DND-41 (cell line): ENCODE data around the gene ELMO3.

Experiments
- ATAC-seq: fragments of 200-7000 bp; cut with Tn5 transposase; 3 replicates; pipeline ENCODE4 v1.9.1; 2021; ENCODE audit warnings: low read depth; ENCODE audit not compliant: insufficient read depth
- DNase-seq: peaks from one replicate; pipeline ENCODE4 v3.0.0-alpha.2; 2020
- H2AFZ ChIP-seq: 2 replicates; pipeline ENCODE4 v1.6.0; 2012; ENCODE audit warnings: low read depth, low read length
- H3K27ac ChIP-seq: 2 replicates; pipeline ENCODE4 v1.5.1; 2012; ENCODE audit warnings: low read length, inconsistent platforms
- H3K27me3 ChIP-seq: fragments of 200-600 bp; sonication (generic); 2 replicates; pipeline ENCODE4 v1.6.0; 2012; ENCODE audit warnings: low read length, mild to moderate bottlenecking, inconsistent platforms; ENCODE audit not compliant: insufficient read depth, poor library complexity
- H3K36me3 ChIP-seq: 2 replicates; pipeline ENCODE4 v1.5.1; 2012; ENCODE audit warnings: low read length, inconsistent platforms; ENCODE audit not compliant: insufficient read depth
- H3K4me1 ChIP-seq: 2 replicates; pipeline ENCODE4 v1.5.1; 2012; ENCODE audit warnings: mild to moderate bottlenecking, low read length; ENCODE audit not compliant: insufficient read depth
- H3K4me2 ChIP-seq: 2 replicates; pipeline ENCODE4 v1.6.0; 2012; ENCODE audit warnings: mild to moderate bottlenecking, moderate library complexity, low read length, inconsistent platforms; ENCODE audit not compliant: insufficient read depth
- H3K4me3 ChIP-seq, 2 experiments: fragments of 200-600 bp in 1 of 2; shearing (Covaris generic) in 1 of 2; 2 replicates each; pipeline ENCODE4 v1.5.1; 2012 to 2016; ENCODE audit warnings: inconsistent platforms in 2 of 2, low read length in 2 of 2, mild to moderate bottlenecking in 2 of 2, low read depth in 1 of 2, moderate library complexity in 1 of 2
- H3K79me2 ChIP-seq: 2 replicates; pipeline ENCODE4 v1.6.0; 2012; ENCODE audit warnings: low read length, inconsistent platforms; ENCODE audit not compliant: insufficient read depth
- H3K9ac ChIP-seq: 2 replicates; pipeline ENCODE4 v1.6.0; 2012; ENCODE audit warnings: low read depth, mild to moderate bottlenecking, inconsistent platforms, low read length, moderate library complexity
- H3K9me3 ChIP-seq: 2 replicates; pipeline ENCODE4 v1.5.1; 2012; ENCODE audit warnings: low read length, moderate library complexity, mild to moderate bottlenecking, inconsistent platforms; ENCODE audit not compliant: insufficient read depth, severe bottlenecking
- H4K20me1 ChIP-seq: 2 replicates; pipeline ENCODE4 v1.6.0; 2012; ENCODE audit warnings: low read length; ENCODE audit not compliant: insufficient read depth
- CTCF ChIP-seq: IDR thresholded peaks from 2 replicates; pipeline ENCODE4 v1.5.1; 2012; ENCODE audit warnings: borderline replicate concordance, low read length, moderate library complexity, mild to moderate bottlenecking; ENCODE audit not compliant: poor library complexity, severe bottlenecking; ENCODE audit errors: extremely low read depth
- EZH2 ChIP-seq: IDR thresholded peaks from 3 replicates; pipeline ENCODE4 v1.6.1; 2012; ENCODE audit warnings: borderline replicate concordance, low read depth, mild to moderate bottlenecking, moderate library complexity, low read length, inconsistent platforms; ENCODE audit not compliant: severe bottlenecking

The ELMO3 gene

GRCh38 chr16:67166598-67167168 is 32.2 kb upstream of the ELMO3 start:
- no peak overlapping the region for H3K4me2 ChIP-seq
- H3K9me3 ChIP-seq = no peaks in the 10 kb centered on the region
- no peaks in the 10 kb centered on the region for H3K27me3 ChIP-seq

GRCh38 chr16:67167588-67167987 is 31.3 kb upstream of the ELMO3 start:
- Histone ChIP-seq H3K9ac (no peak overlapping the region), H3K27ac (no peak overlapping the region), H3K4me1 (peaks cover 21% of the 10 kb centered on the region), H4K20me1 (peaks cover 6% of the 10 kb centered on the region), H3K79me2 (no peaks in the 10 kb centered on the region), H3K27me3 (no peaks in the 10 kb centered on the region), H3K9me3 (no peaks in the 10 kb centered on the region), H3K4me2 (no peak overlapping the region), H3K4me3 (no peak overlapping the region), H2AFZ (no peak overlapping the region), H3K36me3 (no peaks in the 10 kb centered on the region)
- no peak for TF ChIP-seq EZH2
- no peak for TF ChIP-seq CTCF
- ATAC-seq (no peak), DNase-seq (no peak)

More at GRCh38 chr16:67166598-67167168, 32.2 kb upstream of the ELMO3 start:
- Histone ChIP-seq H4K20me1 (peaks cover 6% of the 10 kb centered on the region), H3K4me1 (peaks cover 25% of the 10 kb centered on the region), H3K36me3 (no peaks in the 10 kb centered on the region), H2AFZ (no peak overlapping the region), H3K79me2 (0 out of 2 replicates have a peak, but pooled peaks cover 2% of the 10 kb centered on the region), H3K9ac (no peak overlapping the region), H3K27ac (no peak overlapping the region), H3K4me3 (no peak overlapping the region)
- DNase-seq = no peak
- ATAC-seq = no peak
- no peak for TF ChIP-seq CTCF
- no peak for TF ChIP-seq EZH2

- Histone ChIP-seq H3K4me3 (no peak overlapping the region; a peak in 1 of 4 replicates), H4K20me1 (peaks cover 10% of the 10 kb centered on the region), H3K9ac (peak overlapping the region; percentile 45; the same call in 1 of the 2 replicates), H3K27me3 (peaks cover under 1% of the 10 kb centered on the region), H3K79me2 (no peaks in the 10 kb centered on the region), H3K4me2 (peak overlapping the region; percentile 63), H3K4me1 (peaks cover 23% of the 10 kb centered on the region), H2AFZ (no peak overlapping the region), H3K36me3 (no peaks in the 10 kb centered on the region), H3K9me3 (no peaks in the 10 kb centered on the region), H3K27ac (no peak overlapping the region)
- DNase-seq (no peak), ATAC-seq (no peak)
- TF ChIP-seq CTCF = no peak
- no peak for TF ChIP-seq EZH2
Measured at GRCh38 chr16:67169011-67169451, 29.9 kb upstream of the ELMO3 start.
